ENCODE data around the gene FAM135A.

Gene FAM135A

DNA sequence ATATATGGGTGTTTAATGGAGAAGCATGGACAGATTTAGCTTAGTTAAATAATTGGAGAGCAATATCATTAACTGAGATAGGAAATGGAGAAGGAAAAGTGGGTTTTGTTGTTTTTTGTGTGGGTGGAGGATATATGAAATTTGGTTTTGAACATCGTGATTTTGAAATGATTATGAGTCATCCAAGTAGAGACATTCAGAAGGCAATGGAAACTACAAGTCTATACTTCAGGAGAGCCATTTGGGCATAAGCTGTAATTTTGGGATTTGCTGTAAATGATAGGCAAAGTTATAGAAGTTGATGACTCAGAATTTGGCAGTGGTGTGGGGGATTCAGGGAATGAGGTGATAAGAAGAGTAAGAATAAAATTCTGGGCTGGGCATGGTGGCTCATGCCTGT is 27.4 kb upstream of the FAM135A start:
- DNase-seq (ENCODE audit: low spot score): no peak

DNA sequence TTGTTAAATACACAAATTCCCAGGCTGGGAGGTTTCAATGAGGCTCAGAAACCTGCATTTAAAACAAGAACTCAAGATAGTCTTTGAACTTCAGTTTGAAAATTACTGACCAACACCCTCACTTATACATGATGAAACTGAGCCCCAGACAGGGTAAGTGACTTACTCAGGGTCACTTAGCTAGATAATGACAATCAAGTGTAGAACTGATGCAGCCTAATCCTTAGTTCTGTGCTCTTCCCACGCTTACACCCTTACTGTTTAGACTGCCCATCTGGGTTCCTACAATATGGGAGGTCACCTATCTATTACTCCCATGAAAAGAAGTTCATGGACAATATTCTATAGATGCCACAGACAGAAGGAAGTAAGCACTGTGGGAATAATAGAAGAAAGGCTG is 24.5 kb upstream of the FAM135A start:
- TF ChIP-seq, protein P1, sequence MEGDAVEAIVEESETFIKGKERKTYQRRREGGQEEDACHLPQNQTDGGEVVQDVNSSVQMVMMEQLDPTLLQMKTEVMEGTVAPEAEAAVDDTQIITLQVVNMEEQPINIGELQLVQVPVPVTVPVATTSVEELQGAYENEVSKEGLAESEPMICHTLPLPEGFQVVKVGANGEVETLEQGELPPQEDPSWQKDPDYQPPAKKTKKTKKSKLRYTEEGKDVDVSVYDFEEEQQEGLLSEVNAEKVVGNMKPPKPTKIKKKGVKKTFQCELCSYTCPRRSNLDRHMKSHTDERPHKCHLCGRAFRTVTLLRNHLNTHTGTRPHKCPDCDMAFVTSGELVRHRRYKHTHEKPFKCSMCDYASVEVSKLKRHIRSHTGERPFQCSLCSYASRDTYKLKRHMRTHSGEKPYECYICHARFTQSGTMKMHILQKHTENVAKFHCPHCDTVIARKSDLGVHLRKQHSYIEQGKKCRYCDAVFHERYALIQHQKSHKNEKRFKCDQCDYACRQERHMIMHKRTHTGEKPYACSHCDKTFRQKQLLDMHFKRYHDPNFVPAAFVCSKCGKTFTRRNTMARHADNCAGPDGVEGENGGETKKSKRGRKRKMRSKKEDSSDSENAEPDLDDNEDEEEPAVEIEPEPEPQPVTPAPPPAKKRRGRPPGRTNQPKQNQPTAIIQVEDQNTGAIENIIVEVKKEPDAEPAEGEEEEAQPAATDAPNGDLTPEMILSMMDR (IDR thresholded peaks at IDR 0.05; ENCODE audit: extremely low read depth, missing control alignments): no peak
- no peak for DNase-seq (ENCODE audit: low spot score)

More for the DNA sequence above, 27.4 kb upstream of the FAM135A start:
- TF ChIP-seq, protein P1 (IDR thresholded peaks at IDR 0.05; ENCODE audit: extremely low read depth, missing control alignments): no peak

DNA sequence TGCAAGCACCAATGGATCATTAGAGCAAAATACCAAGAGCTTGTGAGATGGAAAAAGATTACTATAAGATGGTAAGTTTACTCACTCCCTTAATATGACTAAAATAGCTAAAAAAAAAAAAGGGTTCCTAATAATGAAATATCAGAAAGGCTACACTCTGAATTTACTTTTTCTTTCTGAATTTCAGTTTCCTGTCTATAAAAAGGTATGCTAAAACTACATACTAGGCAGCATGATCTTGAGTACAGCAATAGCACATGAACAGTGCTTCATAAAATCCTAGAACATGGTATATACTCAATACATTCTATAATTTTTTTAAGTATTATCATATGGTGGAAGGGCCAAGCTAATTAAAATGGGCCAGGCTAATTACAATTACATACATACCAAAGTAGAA is 24.0 kb upstream of the FAM135A start:
- DNase-seq (ENCODE audit: low spot score): no peak
- TF ChIP-seq, protein P1 (IDR thresholded peaks at IDR 0.05; ENCODE audit: extremely low read depth, missing control alignments): no peak

DNA sequence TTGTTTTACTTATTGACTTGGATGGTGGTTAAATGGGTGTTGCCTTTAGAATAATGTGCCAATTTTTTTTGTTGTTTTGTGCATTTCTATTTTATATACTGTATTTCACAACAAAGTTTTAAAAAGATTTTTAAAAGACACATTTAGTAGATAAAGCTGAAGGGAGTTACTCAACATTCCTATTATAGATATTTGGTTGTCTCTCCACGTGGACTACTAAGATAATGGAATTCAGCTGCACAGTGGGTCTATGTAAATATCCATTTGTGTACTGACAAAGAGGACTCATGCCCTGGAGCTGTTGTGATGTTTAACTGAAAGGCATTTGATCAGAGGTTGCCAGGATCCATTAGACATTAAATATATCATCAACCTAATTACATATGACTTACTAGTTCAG is 23.2 kb upstream of the FAM135A start:
- TF ChIP-seq, protein P1 (IDR thresholded peaks at IDR 0.05; ENCODE audit: extremely low read depth, missing control alignments): no peak
- DNase-seq (ENCODE audit: low spot score): no peak

DNA sequence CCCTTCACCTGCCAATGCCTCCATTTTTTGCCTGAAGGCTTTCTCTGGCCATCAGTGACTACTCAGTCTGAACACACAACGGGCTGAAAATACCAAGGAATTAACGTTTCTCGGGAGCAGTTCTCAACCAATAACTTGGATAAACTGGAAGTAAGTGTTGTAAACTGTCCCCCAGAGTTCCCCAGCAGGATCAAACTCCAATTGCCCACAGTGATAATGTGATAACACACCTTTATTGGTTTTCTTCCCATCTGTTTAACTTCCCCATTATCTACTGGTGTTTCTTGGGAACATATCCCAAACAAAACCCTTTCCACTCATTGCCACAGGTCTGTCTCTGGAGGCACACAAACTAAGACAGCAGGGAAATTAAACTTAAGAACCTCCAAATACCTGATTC is 21.8 kb upstream of the FAM135A start:
- no peak for DNase-seq (ENCODE audit: low spot score)
- TF ChIP-seq, protein P1 (IDR thresholded peaks at IDR 0.05; ENCODE audit: extremely low read depth, missing control alignments): no peak

DNA sequence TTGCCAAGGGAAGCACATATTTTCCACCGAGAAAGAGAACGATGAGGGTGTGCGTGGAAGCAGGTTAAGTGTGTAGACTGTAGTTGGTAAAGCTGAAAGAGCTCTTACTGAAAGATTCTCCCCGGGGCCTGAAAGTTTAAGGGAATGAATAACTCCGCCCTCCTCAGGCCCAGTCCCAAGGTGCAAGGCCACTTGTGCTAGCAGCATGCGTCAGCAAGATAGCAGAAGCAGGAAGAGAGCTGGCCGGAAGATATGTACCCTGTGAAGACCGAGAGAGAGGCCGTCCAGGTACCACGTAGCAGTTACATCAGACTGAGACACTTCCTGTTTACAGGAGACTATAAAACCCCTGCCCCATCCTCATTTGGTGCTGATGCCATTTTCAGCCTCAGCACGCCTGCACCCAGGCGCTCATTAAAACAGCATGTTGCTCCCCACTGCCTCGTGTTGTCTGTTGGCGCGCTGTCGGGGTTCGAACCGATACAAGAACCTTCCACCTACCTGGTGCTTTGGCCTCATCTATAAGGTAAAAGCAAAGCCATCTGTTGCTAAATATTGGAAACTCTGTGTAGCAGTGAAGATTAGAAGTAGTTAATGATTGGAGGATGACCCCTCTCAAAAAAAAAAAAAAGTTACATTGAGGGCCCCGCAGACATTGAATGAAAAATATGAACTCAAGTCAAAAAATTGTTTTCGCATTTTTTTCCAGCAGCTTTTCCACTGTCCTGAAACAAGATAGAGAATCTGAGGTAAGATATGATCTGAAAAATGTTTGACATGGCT is 18.6 kb upstream of the FAM135A start:
- no peak for DNase-seq (ENCODE audit: low spot score)
- TF ChIP-seq, protein P1 (IDR thresholded peaks at IDR 0.05; ENCODE audit: extremely low read depth, missing control alignments): no peak

DNA sequence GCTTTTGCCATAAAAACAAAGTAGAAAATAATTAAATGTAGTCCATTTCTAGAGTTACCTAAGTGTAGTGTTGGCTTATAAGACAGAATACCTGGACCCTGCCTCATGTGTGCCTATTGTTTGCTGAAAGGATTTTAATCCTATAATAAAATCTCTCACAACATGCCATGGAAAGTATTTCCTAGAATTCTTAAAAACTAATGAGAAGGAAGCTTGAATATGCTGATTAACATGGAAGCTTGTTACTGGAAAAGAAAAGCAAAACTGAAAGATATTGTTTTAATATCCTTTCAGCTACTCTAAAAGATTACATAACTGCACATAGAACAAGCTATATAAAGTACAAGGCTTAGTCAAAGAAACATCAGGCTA is 18.0 kb upstream of the FAM135A start:
- DNase-seq (ENCODE audit: low spot score): no peak
- TF ChIP-seq, protein P1 (IDR thresholded peaks at IDR 0.05; ENCODE audit: extremely low read depth, missing control alignments): no peak
